ENCODE measurements around the gene PGP.
"Not testable (repeated sequence)": the region's sequence is repeated elsewhere in the genome, so short reads cannot be mapped to it uniquely, and the experiment has no call there.

The PGP gene, protein sequence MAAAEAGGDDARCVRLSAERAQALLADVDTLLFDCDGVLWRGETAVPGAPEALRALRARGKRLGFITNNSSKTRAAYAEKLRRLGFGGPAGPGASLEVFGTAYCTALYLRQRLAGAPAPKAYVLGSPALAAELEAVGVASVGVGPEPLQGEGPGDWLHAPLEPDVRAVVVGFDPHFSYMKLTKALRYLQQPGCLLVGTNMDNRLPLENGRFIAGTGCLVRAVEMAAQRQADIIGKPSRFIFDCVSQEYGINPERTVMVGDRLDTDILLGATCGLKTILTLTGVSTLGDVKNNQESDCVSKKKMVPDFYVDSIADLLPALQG

DNA sequence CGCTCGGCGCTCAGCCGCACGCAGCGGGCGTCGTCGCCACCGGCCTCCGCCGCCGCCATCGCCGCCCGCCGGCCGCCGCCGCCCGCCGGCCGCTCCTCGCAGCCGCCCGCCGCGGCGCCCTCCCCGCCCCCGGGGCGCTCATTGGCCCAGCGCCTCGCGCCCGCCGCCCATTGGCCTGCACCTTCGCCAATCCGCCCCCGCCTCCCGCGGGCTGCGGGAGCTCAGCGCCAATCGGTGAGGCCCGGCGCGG, at the start of gene PGP:
Gene PGP (minus strand): TSS at position 122 of the 250 bp plus-strand sequence. CDS start 63 bp downstream, at position 59.
- no peak for DNase-seq (ENCODE audit: extremely low spot score)
- CTCF ChIA-PET = interaction anchor here (0.6 kb wide), 2 partner anchors 59 to 74 kb away, joined by 3 read pairs; no protein-coding TSS in a partner anchor
- TF ChIP-seq L3MBTL2 (conservative IDR thresholded peaks at IDR 0.05) = no peak
- no peak for TF ChIP-seq FOXA1 (IDR thresholded peaks at IDR 0.05)
- no peak for TF ChIP-seq HDGF (IDR thresholded peaks at IDR 0.05; ENCODE audit: borderline replicate concordance)
- no peak for TF ChIP-seq ELF4 (IDR thresholded peaks at IDR 0.05)
- TF ChIP-seq FOXM1 (IDR thresholded peaks at IDR 0.05; ENCODE audit: borderline replicate concordance) = no peak; the same call in 1 of the 2 replicates
- TF ChIP-seq FOXK2 (IDR thresholded peaks at IDR 0.05) = no peak
- no peak for TF ChIP-seq SP1 (IDR thresholded peaks at IDR 0.05)
- no peak for TF ChIP-seq SUZ12 (IDR thresholded peaks at IDR 0.05)
- no peak for TF ChIP-seq BHLHE40 (IDR thresholded peaks at IDR 0.05; ENCODE audit: borderline replicate concordance)
- no peak for TF ChIP-seq CTBP1 (IDR thresholded peaks at IDR 0.05; ENCODE audit: borderline replicate concordance)
- TF ChIP-seq ZNF384 (IDR thresholded peaks at IDR 0.05) = no peak
- no peak; the same call in 1 of the 2 replicates for TF ChIP-seq LEF1 (IDR thresholded peaks at IDR 0.05; ENCODE audit: borderline replicate concordance)
- TF ChIP-seq TARDBP (IDR thresholded peaks at IDR 0.05) = no peak
- TF ChIP-seq NFRKB (IDR thresholded peaks at IDR 0.05) = no peak
- TF ChIP-seq, protein P1, sequence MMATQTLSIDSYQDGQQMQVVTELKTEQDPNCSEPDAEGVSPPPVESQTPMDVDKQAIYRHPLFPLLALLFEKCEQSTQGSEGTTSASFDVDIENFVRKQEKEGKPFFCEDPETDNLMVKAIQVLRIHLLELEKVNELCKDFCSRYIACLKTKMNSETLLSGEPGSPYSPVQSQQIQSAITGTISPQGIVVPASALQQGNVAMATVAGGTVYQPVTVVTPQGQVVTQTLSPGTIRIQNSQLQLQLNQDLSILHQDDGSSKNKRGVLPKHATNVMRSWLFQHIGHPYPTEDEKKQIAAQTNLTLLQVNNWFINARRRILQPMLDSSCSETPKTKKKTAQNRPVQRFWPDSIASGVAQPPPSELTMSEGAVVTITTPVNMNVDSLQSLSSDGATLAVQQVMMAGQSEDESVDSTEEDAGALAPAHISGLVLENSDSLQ (IDR thresholded peaks at IDR 0.05) = no peak
- no peak for TF ChIP-seq ARNT (IDR thresholded peaks at IDR 0.05)
- POLR2A ChIA-PET = interaction anchor here (0.6 to 3.7 kb wide), 12 partner anchors 9 to 250 kb away, joined by 3 to 34 read pairs (median 8); partner anchors contain the start of genes E4F1, ECI1, MLST8 and RPS2

DNA sequence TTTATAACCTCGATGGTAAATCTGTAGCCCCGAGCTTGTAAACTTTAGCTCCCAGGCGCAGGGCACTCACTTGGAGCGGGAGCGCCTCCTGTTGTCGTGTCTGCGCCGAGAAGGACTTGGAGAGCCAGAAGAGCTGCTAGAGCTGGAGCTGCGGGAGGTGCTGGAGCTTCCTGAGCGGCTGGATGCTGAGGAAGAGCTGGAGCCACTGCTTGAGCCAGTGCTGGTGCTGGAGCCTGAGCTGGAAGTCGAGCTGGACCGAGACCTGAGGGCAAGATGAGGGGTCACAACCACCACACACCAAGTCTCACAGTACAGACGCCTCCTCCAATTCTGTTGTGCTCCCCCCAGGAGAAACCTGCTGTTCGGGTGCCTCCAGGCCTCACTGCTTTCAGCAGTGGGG, 48.4 kb upstream of the PGP start:
- not testable (repeated sequence) for DNase-seq (ENCODE audit: extremely low spot score)
- CTCF ChIA-PET = interaction anchor here (1.4 kb wide), 1 partner anchor 11 kb away, joined by 5 read pairs; no protein-coding TSS in a partner anchor
- POLR2A ChIA-PET = interaction anchor here (1.1 to 1.7 kb wide), 2 partner anchors 11 to 108 kb away, joined by 5 to 13 read pairs; partner anchors contain the start of genes ECI1 and TRAF7

GRCh38 chr16:2260250-2260649, 45.6 kb upstream of the PGP start:
- no peak for DNase-seq (ENCODE audit: extremely low spot score)
- no peak for TF ChIP-seq FOXM1 (IDR thresholded peaks at IDR 0.05; ENCODE audit: borderline replicate concordance)
- TF ChIP-seq TARDBP (IDR thresholded peaks at IDR 0.05) = no peak
- ChIA-PET CTCF (interaction anchor here (0.6 kb wide), 1 partner anchor 70 kb away, joined by 3 read pairs; no protein-coding TSS in a partner anchor), POLR2A (interaction anchor here (1.3 kb wide), 1 partner anchor 9 kb away, joined by 3 read pairs; the partner anchor contains the start of gene ECI1)

DNA sequence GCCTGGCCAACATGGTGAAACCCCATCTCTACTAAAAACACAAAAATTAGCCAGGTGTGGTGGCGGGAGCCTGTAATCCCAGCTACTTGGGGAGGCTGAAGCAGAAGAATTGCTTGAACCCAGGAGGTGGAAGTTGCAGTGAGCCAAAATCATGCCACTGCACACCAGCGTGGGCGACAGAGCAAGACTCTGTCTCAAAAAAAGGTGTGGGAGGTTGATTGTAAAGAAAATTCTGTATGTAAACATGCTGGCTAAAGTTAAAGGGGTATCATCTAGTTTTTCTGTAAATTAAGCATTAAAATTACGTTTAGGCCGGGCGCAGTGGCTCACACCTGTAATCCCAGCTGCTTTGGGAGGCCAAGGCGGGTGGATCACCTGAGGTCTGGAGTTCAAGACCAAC, 43.9 kb upstream of the PGP start:
- POLR2A ChIA-PET = interaction anchor here (0.9 to 1.2 kb wide), 2 partner anchors 8 to 345 kb away, joined by 3 read pairs; no protein-coding TSS in a partner anchor
- CTCF ChIA-PET; DNase-seq (ENCODE audit: extremely low spot score): not testable (repeated sequence)

- ChIA-PET CTCF (interaction anchor here (0.5 kb wide), 1 partner anchor 659 kb away, joined by 3 read pairs; no protein-coding TSS in a partner anchor), POLR2A (interaction anchor here (0.9 kb wide), 1 partner anchor 9 kb away, joined by 3 read pairs; no protein-coding TSS in a partner anchor)
- no peak for DNase-seq (ENCODE audit: extremely low spot score)
- TF ChIP-seq L3MBTL2 (conservative IDR thresholded peaks at IDR 0.05) (no peak), SP1 (IDR thresholded peaks at IDR 0.05) (no peak), ZNF384 (IDR thresholded peaks at IDR 0.05) (no peak), NFRKB (IDR thresholded peaks at IDR 0.05) (no peak)
Observed at GRCh38 chr16:2257726-2258125, 43.1 kb upstream of the PGP start.

DNA sequence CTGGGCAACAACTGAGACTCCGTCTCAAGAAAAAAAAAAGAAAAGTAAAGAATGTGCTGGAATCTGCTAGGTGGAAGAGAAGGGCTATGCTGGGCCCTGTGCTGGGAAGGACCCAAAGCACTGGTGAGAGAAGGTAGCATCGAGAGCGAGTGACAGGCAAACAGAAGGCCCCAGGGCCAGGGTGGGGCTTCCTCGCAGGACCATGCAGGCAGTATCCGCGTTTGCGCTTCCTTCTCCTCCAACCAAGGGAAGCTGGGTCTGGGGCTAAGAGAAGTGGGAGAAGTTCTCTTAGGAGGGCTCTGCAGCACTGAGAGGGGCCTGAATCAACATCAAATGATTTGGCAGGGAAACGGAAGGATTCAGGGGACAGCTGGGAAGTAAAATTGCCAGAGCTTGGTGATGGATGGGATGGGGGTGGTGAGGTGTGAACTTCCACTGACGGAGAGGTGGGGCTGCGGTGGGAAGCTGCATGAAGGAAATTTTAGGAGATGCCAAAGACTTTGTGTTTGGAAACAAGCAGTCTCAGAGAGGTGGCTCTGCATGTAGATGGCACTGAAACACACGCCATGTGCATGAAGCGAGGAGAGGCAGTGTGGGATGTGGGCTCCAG, 42.0 kb upstream of the PGP start:
- no peak for TF ChIP-seq FOXA1 (IDR thresholded peaks at IDR 0.05)
- no peak for TF ChIP-seq SP1 (IDR thresholded peaks at IDR 0.05)
- no peak for TF ChIP-seq ARNT (IDR thresholded peaks at IDR 0.05)
- TF ChIP-seq HDGF (IDR thresholded peaks at IDR 0.05; ENCODE audit: borderline replicate concordance) = no peak
- no peak for TF ChIP-seq FOXK2 (IDR thresholded peaks at IDR 0.05)
- no peak for TF ChIP-seq BHLHE40 (IDR thresholded peaks at IDR 0.05; ENCODE audit: borderline replicate concordance)
- no peak for TF ChIP-seq ZNF384 (IDR thresholded peaks at IDR 0.05)
- no peak for TF ChIP-seq CTBP1 (IDR thresholded peaks at IDR 0.05; ENCODE audit: borderline replicate concordance)
- no peak for TF ChIP-seq TARDBP (IDR thresholded peaks at IDR 0.05)
- no peak for TF ChIP-seq LEF1 (IDR thresholded peaks at IDR 0.05; ENCODE audit: borderline replicate concordance)
- no peak for TF ChIP-seq SUZ12 (IDR thresholded peaks at IDR 0.05)
- TF ChIP-seq ELF4 (IDR thresholded peaks at IDR 0.05) = no peak
- TF ChIP-seq NFRKB (IDR thresholded peaks at IDR 0.05) = no peak
- TF ChIP-seq FOXM1 (IDR thresholded peaks at IDR 0.05; ENCODE audit: borderline replicate concordance) = no peak
- TF ChIP-seq, protein P1 (IDR thresholded peaks at IDR 0.05) = no peak
- TF ChIP-seq L3MBTL2 (conservative IDR thresholded peaks at IDR 0.05) = no peak
- CTCF ChIA-PET = no interaction called here
- POLR2A ChIA-PET = no interaction called here
- no peak for DNase-seq (ENCODE audit: extremely low spot score)

DNA sequence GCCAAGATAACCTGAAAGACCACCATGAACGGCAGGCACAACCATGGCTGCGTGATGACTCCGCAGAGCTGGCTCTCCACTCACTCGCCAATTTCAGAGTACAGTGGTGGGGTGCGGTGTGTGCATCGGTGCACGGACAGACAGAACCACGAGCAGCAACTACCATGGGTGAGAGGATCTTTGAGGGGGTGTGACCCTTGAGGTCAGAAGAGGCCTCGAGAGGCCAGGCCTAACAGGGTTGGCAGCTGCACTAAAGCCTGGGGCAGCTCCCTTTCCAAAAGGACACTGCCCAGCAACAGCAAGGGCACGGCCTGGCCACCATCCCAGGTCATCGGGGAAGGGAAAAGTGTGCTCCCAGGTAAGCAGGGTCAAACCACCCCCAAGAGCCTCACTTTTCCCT, 38.7 kb upstream of the PGP start:
- CTCF ChIA-PET = interaction anchor here (0.6 to 1.4 kb wide), 3 partner anchors 8 to 174 kb away, joined by 3 to 5 read pairs (median 4); no protein-coding TSS in a partner anchor
- no peak for DNase-seq (ENCODE audit: extremely low spot score)
- POLR2A ChIA-PET = interaction anchor here (0.6 to 3.6 kb wide), 4 partner anchors 10 to 104 kb away, joined by 3 to 24 read pairs (median 18); partner anchors contain the start of genes PGP and TRAF7
- TF ChIP-seq LEF1 (IDR thresholded peaks at IDR 0.05; ENCODE audit: borderline replicate concordance) (no peak), SP1 (IDR thresholded peaks at IDR 0.05) (no peak), ZNF384 (IDR thresholded peaks at IDR 0.05) (no peak), BHLHE40 (IDR thresholded peaks at IDR 0.05; ENCODE audit: borderline replicate concordance) (no peak), FOXA1 (IDR thresholded peaks at IDR 0.05) (no peak), NFRKB (IDR thresholded peaks at IDR 0.05) (no peak), TARDBP (IDR thresholded peaks at IDR 0.05) (no peak), FOXM1 (IDR thresholded peaks at IDR 0.05; ENCODE audit: borderline replicate concordance) (no peak), ELF4 (IDR thresholded peaks at IDR 0.05) (no peak), ARNT (IDR thresholded peaks at IDR 0.05) (no peak), HDGF (IDR thresholded peaks at IDR 0.05; ENCODE audit: borderline replicate concordance) (no peak), SUZ12 (IDR thresholded peaks at IDR 0.05) (no peak)
- TF ChIP-seq, protein P1 (IDR thresholded peaks at IDR 0.05) = no peak

Data from HEK293T (cell line).